22Rv1 (cell line): Measurements from ENCODE around the gene RTP5.
A peak's percentile ranks its signal among the peaks of the same experiment; 100 is the strongest.

Experiments used
- H3K27ac ChIP-seq: fragments of 450-650 bp; 2 replicates; pipeline ENCODE4 v1.5.1; 2017
- CTCF ChIP-seq: fragments of 450-650 bp; IDR thresholded peaks from 2 replicates; pipeline ENCODE4 v1.5.1; 2017; ENCODE audit warnings: mild to moderate bottlenecking
- ZFX ChIP-seq: fragments of 450-650 bp; IDR thresholded peaks from 2 replicates; pipeline ENCODE4 v1.6.1; 2017; ENCODE audit warnings: antibody characterized with exemption, borderline replicate concordance

Gene RTP5

GRCh38 chr2:241877197-241877685 lies 7.7 kb downstream of the RTP5 start:
- TF ChIP-seq ZFX: no peak
- no peak for TF ChIP-seq CTCF
- H3K27ac ChIP-seq: no peak overlapping the region

GRCh38 chr2:241877989-241878970 lies 8.8 kb downstream of the RTP5 start:
- no peak overlapping the region for H3K27ac ChIP-seq
- TF ChIP-seq CTCF (peak; percentile 76), ZFX (no peak)

- no peak overlapping the region for H3K27ac ChIP-seq
- TF ChIP-seq ZFX (no peak), CTCF (no peak)
Measured at GRCh38 chr2:241879326-241879725, 9.8 kb downstream of the RTP5 start.

GRCh38 chr2:241880311-241881073 lies 11.0 kb downstream of the RTP5 start:
- peak overlapping the region; percentile 71 for H3K27ac ChIP-seq
- TF ChIP-seq CTCF (no peak), ZFX (no peak)

GRCh38 chr2:241882091-241882625 lies 12.6 kb downstream of the RTP5 start:
- TF ChIP-seq ZFX: no peak
- 0 out of 2 replicates have a peak, but pooled peaks have one; percentile 7 for TF ChIP-seq CTCF

GRCh38 chr2:241884951-241885290 lies 15.4 kb downstream of the RTP5 start:
- H3K27ac ChIP-seq: no peak overlapping the region
- TF ChIP-seq CTCF (no peak), ZFX (no peak)

More at GRCh38 chr2:241882091-241882625, 12.6 kb downstream of the RTP5 start:
- H3K27ac ChIP-seq: peak overlapping the region; percentile 71
